SK-N-MC (cell line): ENCODE measurements around the gene MERTK.

Experiments used
- DNase-seq: peaks from one replicate; pipeline ENCODE4 v3.0.0-alpha.2; 2011; ENCODE audit warnings: low read depth, low spot score
- H3K27ac ChIP-seq: fragments of 200-600 bp; sonication (generic); 2 replicates; pipeline ENCODE4 v1.5.1; 2016; ENCODE audit warnings: mixed run types
- H3K36me3 ChIP-seq: fragments of 200-600 bp; sonication (generic); 2 replicates; pipeline ENCODE4 v1.6.1; 2017; ENCODE audit warnings: antibody characterized with exemption, low read length, mixed read lengths; ENCODE audit not compliant: insufficient read depth
- H3K4me3 ChIP-seq: fragments of 200-600 bp; sonication (generic); 2 replicates; pipeline ENCODE4 v1.5.1; 2016
- H3K9ac ChIP-seq: fragments of 200-600 bp; sonication (generic); 2 replicates; pipeline ENCODE4 v1.8.0; 2017; ENCODE audit warnings: mixed run types, mixed read lengths; ENCODE audit not compliant: insufficient read length
- H3K9me3 ChIP-seq: fragments of 200-600 bp; sonication (generic); 2 replicates; pipeline ENCODE4 v1.6.1; 2017; ENCODE audit warnings: low read depth, mild to moderate bottlenecking, antibody characterized with exemption, low read length, moderate library complexity, mixed read lengths
- EZH2 ChIP-seq: fragments of 200-600 bp; sonication (generic); IDR thresholded peaks from one replicate; pipeline ENCODE4 v1.6.1; 2017; ENCODE audit warnings: antibody characterized with exemption
- FOXP2 ChIP-seq: optimal IDR thresholded peaks from 2 replicates; pipeline ENCODE3; 2011; ENCODE audit warnings: mild to moderate bottlenecking, moderate library complexity; ENCODE audit not compliant: insufficient read depth; ENCODE audit errors: extremely low read length, control extremely low read depth
- POLR2AphosphoS5 ChIP-seq: IDR thresholded peaks from 2 replicates; pipeline ENCODE4 v1.6.1; 2012; ENCODE audit warnings: mild to moderate bottlenecking, low read depth, low read length, borderline replicate concordance

Gene MERTK

GRCh38 chr2:112021781-112022231, 123.4 kb downstream of the MERTK start:
- no peaks in the 10 kb centered on the region for H3K9me3 ChIP-seq
- H3K36me3 ChIP-seq: no peaks in the 10 kb centered on the region
- no peak overlapping the region for H3K27ac ChIP-seq
- no peak overlapping the region for H3K9ac ChIP-seq
- TF ChIP-seq POLR2AphosphoS5 (no peak), FOXP2 (no peak), EZH2 (no peak)
- no peak overlapping the region for H3K4me3 ChIP-seq
- no peak for DNase-seq

GRCh38 chr2:112023707-112024106, 125.3 kb downstream of the MERTK start:
- TF ChIP-seq EZH2: no peak
- no peak for TF ChIP-seq FOXP2
- TF ChIP-seq POLR2AphosphoS5: no peak
- H3K36me3 ChIP-seq: no peaks in the 10 kb centered on the region
- no peaks in the 10 kb centered on the region for H3K9me3 ChIP-seq
- no peak overlapping the region for H3K27ac ChIP-seq
- no peak for DNase-seq
- peak overlapping the region; percentile 43 for H3K9ac ChIP-seq
- peak overlapping the region; percentile 2; the same call in 1 of the 2 replicates for H3K4me3 ChIP-seq

DNA sequence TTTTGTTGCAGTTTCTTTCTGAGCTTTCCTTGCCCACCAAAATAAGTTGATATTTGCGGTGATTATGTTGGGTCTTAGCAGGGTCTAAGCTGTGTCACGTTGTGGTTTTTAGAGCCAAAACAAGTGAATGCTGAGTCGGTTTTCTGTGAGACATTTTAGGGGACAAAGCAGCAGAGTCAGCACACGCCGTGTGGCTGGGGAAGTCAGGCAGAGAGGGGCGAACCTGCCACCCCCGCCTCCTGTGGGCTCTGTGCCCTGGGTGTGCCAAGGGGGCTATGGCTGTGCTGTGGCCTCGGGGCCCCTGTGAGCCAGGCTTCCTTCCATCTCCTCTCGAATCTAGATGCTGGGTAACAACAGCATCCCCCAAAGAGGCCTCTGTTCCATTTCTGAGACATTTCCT, 125.8 kb downstream of the MERTK start:
- no peak for DNase-seq
- H3K4me3 ChIP-seq: peak overlapping the region; percentile 2; the same call in 1 of the 2 replicates
- TF ChIP-seq POLR2AphosphoS5 (no peak), EZH2 (no peak), FOXP2 (no peak)
- H3K27ac ChIP-seq: no peak overlapping the region
- H3K9me3 ChIP-seq: no peaks in the 10 kb centered on the region
- peak overlapping the region; percentile 43 for H3K9ac ChIP-seq
- no peaks in the 10 kb centered on the region for H3K36me3 ChIP-seq

DNA sequence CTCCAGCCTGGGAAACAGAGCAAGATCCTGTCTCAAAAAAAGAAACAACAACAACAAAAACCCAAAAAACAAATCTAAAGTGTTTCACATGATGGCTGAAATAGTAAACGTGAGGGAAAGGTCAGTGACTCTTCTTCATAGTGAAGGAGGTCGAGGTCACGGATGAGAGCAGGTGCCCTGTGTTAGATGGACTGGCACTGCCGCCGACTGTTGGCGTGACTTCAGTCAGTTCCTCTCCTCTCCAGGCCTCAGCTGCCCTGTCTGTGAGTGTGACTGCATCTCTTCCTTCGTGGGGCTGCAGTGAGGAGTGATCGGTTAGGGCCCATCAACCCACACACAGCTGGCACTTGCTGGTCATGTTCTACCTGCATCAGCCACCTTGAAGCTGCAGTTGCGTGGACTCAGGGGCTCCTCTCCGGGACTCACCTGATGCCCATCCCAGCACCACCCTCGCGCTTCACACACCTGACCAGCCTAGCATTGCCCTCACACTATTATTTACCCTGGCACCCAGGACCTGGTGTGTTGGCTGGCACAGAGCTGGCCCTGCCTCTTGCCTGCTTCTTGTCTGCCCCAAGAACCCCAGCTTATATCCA, 126.6 kb downstream of the MERTK start:
- TF ChIP-seq FOXP2: no peak
- TF ChIP-seq EZH2: no peak
- no peak for TF ChIP-seq POLR2AphosphoS5
- no peaks in the 10 kb centered on the region for H3K9me3 ChIP-seq
- no peak overlapping the region for H3K27ac ChIP-seq
- no peak for DNase-seq
- H3K4me3 ChIP-seq: no peak overlapping the region
- no peaks in the 10 kb centered on the region for H3K36me3 ChIP-seq
- H3K9ac ChIP-seq: no peak overlapping the region

DNA sequence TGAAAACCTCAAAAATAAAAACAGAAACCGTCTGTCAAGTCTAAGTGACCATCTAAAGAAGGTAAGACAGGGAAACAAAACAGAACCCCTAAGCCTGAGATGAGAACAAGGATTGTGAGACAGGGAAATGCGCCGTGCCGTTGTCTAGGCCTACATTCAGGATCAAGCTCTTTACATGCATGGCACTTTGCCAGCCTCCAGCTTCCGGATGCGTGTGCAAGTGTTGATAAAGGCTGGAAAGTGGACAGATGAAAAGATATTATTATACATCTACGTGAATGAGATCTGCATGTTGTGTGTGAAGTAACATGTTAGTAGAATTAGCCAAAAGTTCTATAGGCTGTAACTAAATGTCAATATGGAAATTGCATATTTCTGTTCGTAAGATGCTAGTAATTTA, 128.1 kb downstream of the MERTK start:
- DNase-seq: no peak
- H3K9me3 ChIP-seq: no peaks in the 10 kb centered on the region
- H3K9ac ChIP-seq: no peak overlapping the region
- H3K36me3 ChIP-seq: no peaks in the 10 kb centered on the region
- H3K27ac ChIP-seq: no peak overlapping the region
- no peak overlapping the region for H3K4me3 ChIP-seq
- TF ChIP-seq EZH2 (no peak), POLR2AphosphoS5 (no peak), FOXP2 (no peak)

GRCh38 chr2:112027767-112028166, 129.4 kb downstream of the MERTK start:
- no peak for DNase-seq
- Histone ChIP-seq H3K9ac (no peak overlapping the region), H3K36me3 (no peaks in the 10 kb centered on the region), H3K4me3 (no peak overlapping the region), H3K27ac (no peak overlapping the region), H3K9me3 (no peaks in the 10 kb centered on the region)
- TF ChIP-seq POLR2AphosphoS5: no peak
- no peak for TF ChIP-seq EZH2
- TF ChIP-seq FOXP2: no peak

- no peaks in the 10 kb centered on the region for H3K9me3 ChIP-seq
- no peaks in the 10 kb centered on the region for H3K36me3 ChIP-seq
- no peak overlapping the region for H3K27ac ChIP-seq
- no peak overlapping the region for H3K9ac ChIP-seq
- H3K4me3 ChIP-seq: no peak overlapping the region
- DNase-seq: no peak
- TF ChIP-seq POLR2AphosphoS5 (no peak), FOXP2 (no peak), EZH2 (no peak)
Measured at GRCh38 chr2:112029164-112029563, 130.8 kb downstream of the MERTK start.

- TF ChIP-seq POLR2AphosphoS5 (no peak), FOXP2 (no peak), EZH2 (no peak)
- Histone ChIP-seq H3K4me3 (no peak overlapping the region), H3K9me3 (no peaks in the 10 kb centered on the region), H3K36me3 (no peaks in the 10 kb centered on the region), H3K9ac (no peak overlapping the region), H3K27ac (no peak overlapping the region)
- DNase-seq: no peak
Measured at GRCh38 chr2:112031473-112032223, 133.2 kb downstream of the MERTK start.
